Left ventricle myocardium inferior (tissue), 1 donor: ENCODE data around the gene TRIP10. TPM values are rescaled to one million over a fixed set of nuclear protein-coding genes. Genes with fewer than 3 reads are reported as not detected.

Source experiments
- DNase-seq: peaks from one replicate; pipeline ENCODE4 v3.0.0-alpha.2; 2020
- H3K27ac ChIP-seq: fragments of 200-600 bp; replicated peaks from 2 replicates; pipeline ENCODE4 v1.8.0; 2021
- H3K27me3 ChIP-seq: fragments of 200-600 bp; 2 replicates; pipeline ENCODE4 v1.8.0; 2021; ENCODE audit warnings: low read depth
- H3K36me3 ChIP-seq: fragments of 200-600 bp; 2 replicates; pipeline ENCODE4 v1.8.0; 2021
- H3K4me1 ChIP-seq: fragments of 200-600 bp; 2 replicates; pipeline ENCODE4 v1.8.0; 2021
- H3K4me3 ChIP-seq: fragments of 200-600 bp; 2 replicates; pipeline ENCODE4 v1.8.0; 2021; ENCODE audit warnings: mild to moderate bottlenecking, moderate library complexity
- H3K9me3 ChIP-seq: fragments of 200-600 bp; replicated peaks from 2 replicates; pipeline ENCODE4 v1.8.0; 2021
- CTCF ChIP-seq: fragments of 200-600 bp; IDR thresholded peaks from 2 replicates; pipeline ENCODE4 v1.8.0; 2021; ENCODE audit warnings: antibody characterized with exemption, mild to moderate bottlenecking, borderline replicate concordance
- intact Hi-C: fragments of 100-400 bp; cut with micrococcal nuclease; formaldehyde crosslinking; loops from one replicate; pipeline ENCODE4 v1.11.0; 2022
- total RNA-seq: library from RNA; stranded (reverse); fragmentation: NEBNext Ultra II Directional; extraction: Animal tissue kit (Norgen Biotek cat#: 25700); gene quantifications from one replicate; pipeline ENCODE4 v1.2.1, GENCODE V29; 2021
- donor health status: DM: no; HTN: yes; CAD: no; lungs with severe emphysema.

Gene TRIP10
- total RNA-seq, 1 donor from 2014 or later, result 133 TPM

DNA sequence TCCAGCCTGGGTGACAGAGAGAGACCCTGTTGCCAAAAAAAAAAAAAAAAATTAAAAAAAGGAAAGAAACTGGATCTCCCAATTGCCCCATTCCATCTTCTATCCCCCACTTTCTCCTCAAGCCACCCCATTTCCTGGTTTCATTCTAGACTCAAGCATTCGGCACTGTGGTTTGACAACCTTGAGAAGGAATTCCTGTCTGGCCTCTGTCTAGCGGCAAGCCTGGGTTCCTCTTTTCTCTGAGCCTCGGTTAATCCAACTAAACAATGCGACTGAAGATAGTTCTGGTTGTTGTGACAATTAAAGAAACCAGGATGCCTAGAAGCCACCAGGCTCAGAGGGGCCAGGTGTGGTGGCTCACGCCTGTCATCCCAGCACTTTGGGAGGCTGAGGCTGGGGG, 15.7 kb upstream of the TRIP10 start:
- intact Hi-C loops, result no loop called here
- peak overlapping the region; percentile 69 for H3K27ac ChIP-seq
- no peak for DNase-seq
- H3K27me3 ChIP-seq, result peaks cover 59% of the 10 kb centered on the region
- H3K4me3 ChIP-seq, result peak overlapping the region; percentile 19
- no peaks in the 10 kb centered on the region for H3K9me3 ChIP-seq
- no peaks in the 10 kb centered on the region for H3K4me1 ChIP-seq
- TF ChIP-seq CTCF, result no peak
- H3K36me3 ChIP-seq, result no peaks in the 10 kb centered on the region

DNA sequence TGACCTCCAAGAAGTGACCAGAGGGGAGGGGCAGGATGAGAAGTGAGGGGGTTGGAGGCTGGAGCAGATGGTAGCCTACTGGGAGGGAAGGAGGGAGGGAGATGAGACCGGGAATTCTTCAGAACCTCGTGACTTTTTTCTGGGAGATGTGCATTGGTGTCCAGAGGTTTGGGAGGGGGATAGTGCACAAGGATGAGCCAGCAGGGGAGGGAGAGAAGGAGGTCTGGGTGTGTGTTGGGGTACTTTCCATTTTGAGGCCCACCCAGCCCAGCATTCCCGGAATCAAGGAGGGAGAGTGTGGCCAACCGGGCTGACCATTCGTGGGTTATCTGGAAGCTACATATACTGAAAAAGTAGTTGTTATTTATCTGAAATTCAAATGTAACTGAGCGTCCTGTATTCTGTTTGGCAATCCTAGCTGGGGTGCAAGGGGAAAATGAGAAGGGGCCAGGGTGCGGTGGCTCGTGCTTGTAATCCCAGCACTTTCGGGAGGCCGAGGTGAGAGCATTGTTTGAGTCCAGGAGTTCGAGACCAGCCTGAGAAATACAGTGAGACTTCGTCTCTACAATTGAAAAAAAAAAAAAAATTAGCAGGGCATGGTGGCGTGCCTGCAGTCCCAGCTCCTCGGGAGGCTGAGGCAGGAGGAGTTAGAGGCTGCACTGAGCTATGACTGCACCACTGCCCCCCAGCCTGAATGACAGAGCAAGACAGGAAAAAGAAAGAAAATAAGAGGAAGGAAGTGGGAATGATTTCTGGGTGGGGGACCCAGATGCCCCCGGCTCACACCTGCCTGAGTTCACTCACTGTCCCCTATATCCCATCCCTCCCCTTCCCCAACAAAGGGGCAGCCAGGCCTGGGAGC, 14.6 kb upstream of the TRIP10 start:
- no peaks in the 10 kb centered on the region for H3K4me1 ChIP-seq
- intact Hi-C loops, result no loop called here
- TF ChIP-seq CTCF, result no peak
- H3K27ac ChIP-seq, result no peak overlapping the region
- no peaks in the 10 kb centered on the region for H3K9me3 ChIP-seq
- H3K4me3 ChIP-seq, result no peak overlapping the region
- H3K36me3 ChIP-seq, result no peaks in the 10 kb centered on the region
- DNase-seq, result no peak
- H3K27me3 ChIP-seq, result peaks cover 55% of the 10 kb centered on the region

- Histone ChIP-seq H3K4me1 (no peaks in the 10 kb centered on the region), H3K27ac (no peak overlapping the region), H3K36me3 (no peaks in the 10 kb centered on the region), H3K9me3 (no peaks in the 10 kb centered on the region), H3K4me3 (no peak overlapping the region), H3K27me3 (peaks cover 47% of the 10 kb centered on the region)
- intact Hi-C loops, result no loop called here
- no peak for DNase-seq
- no peak for TF ChIP-seq CTCF
Observed at GRCh38 chr19:6725513-6726231, 13.8 kb upstream of the TRIP10 start.

GRCh38 chr19:6728346-6728745, 11.1 kb upstream of the TRIP10 start:
- intact Hi-C loops, result no loop called here

More at GRCh38 chr19:6728346-6728745, 11.1 kb upstream of the TRIP10 start:
- no peak for DNase-seq
- H3K4me1 ChIP-seq, result no peaks in the 10 kb centered on the region
- H3K9me3 ChIP-seq, result no peaks in the 10 kb centered on the region
- no peak for TF ChIP-seq CTCF
- H3K27ac ChIP-seq, result no peak overlapping the region
- H3K27me3 ChIP-seq, result peaks cover 35% of the 10 kb centered on the region
- H3K36me3 ChIP-seq, result peaks cover 11% of the 10 kb centered on the region
- no peak overlapping the region for H3K4me3 ChIP-seq
